ENCODE data around the gene PHKA1.

- no peak for TF ChIP-seq SMC3 (conservative IDR thresholded peaks at IDR 0.05; ENCODE audit: poor library complexity)
- TF ChIP-seq, protein P1, sequence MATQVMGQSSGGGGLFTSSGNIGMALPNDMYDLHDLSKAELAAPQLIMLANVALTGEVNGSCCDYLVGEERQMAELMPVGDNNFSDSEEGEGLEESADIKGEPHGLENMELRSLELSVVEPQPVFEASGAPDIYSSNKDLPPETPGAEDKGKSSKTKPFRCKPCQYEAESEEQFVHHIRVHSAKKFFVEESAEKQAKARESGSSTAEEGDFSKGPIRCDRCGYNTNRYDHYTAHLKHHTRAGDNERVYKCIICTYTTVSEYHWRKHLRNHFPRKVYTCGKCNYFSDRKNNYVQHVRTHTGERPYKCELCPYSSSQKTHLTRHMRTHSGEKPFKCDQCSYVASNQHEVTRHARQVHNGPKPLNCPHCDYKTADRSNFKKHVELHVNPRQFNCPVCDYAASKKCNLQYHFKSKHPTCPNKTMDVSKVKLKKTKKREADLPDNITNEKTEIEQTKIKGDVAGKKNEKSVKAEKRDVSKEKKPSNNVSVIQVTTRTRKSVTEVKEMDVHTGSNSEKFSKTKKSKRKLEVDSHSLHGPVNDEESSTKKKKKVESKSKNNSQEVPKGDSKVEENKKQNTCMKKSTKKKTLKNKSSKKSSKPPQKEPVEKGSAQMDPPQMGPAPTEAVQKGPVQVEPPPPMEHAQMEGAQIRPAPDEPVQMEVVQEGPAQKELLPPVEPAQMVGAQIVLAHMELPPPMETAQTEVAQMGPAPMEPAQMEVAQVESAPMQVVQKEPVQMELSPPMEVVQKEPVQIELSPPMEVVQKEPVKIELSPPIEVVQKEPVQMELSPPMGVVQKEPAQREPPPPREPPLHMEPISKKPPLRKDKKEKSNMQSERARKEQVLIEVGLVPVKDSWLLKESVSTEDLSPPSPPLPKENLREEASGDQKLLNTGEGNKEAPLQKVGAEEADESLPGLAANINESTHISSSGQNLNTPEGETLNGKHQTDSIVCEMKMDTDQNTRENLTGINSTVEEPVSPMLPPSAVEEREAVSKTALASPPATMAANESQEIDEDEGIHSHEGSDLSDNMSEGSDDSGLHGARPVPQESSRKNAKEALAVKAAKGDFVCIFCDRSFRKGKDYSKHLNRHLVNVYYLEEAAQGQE (IDR thresholded peaks at IDR 0.05; ENCODE audit: borderline replicate concordance), result no peak
- TF ChIP-seq CTCF (IDR thresholded peaks at IDR 0.05; ENCODE audit: poor library complexity, severe bottlenecking), result no peak
- no peak for TF ChIP-seq POLR2AphosphoS5 (IDR thresholded peaks at IDR 0.05)
- TF ChIP-seq EZH2 (IDR thresholded peaks at IDR 0.05; ENCODE audit: borderline replicate concordance, insufficient read depth, low read length, poor library complexity, severe bottlenecking), result no peak
- TF ChIP-seq TAF1 (IDR thresholded peaks at IDR 0.05; ENCODE audit: low read depth), result no peak
- no peak for TF ChIP-seq EP300 (conservative IDR thresholded peaks at IDR 0.05; ENCODE audit: poor library complexity, severe bottlenecking)
- no peak for TF ChIP-seq RAD21 (conservative IDR thresholded peaks at IDR 0.05)
Measured at GRCh38 chrX:72573158-72573511, 141.0 kb downstream of the PHKA1 start.
